HG03196 (cell line): ENCODE measurements around the gene DCN.

ENCODE experiments used
- ATAC-seq: cut with Tn5 transposase; IDR thresholded peaks from one replicate; pipeline ENCODE4 v1.9.1; 2021; ENCODE audit not compliant: unreplicated experiment

The DCN gene

DNA sequence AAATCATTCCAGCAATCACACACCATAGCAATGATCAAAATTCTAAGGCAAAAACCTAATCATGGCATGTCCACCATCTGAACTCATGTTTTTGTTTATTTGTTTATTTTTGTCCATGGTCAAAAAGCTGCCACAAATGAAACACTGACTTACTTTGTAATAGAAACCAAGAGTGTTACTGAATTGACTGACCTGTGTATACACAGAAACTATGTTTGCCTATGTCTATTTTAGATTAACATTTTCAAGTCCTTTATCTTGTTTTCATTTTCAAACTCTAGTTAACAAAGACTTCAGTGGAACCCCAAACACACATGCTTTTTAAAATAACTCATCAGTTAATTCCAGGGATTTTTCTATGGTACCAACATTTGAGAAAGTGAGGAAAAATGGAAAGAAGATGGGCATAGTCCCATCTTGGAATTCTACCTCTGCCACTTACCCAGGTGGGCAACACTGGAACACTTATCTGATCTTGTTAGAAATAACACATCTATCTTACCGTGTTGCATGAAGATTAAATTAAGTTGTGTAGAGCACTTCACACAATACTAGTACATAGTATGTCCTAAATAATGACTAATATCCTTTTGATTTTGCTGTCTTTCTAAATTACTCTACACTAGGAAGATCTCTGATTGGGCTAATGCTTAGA lies 77.7 kb downstream of the DCN start:
- no peak for ATAC-seq

DNA sequence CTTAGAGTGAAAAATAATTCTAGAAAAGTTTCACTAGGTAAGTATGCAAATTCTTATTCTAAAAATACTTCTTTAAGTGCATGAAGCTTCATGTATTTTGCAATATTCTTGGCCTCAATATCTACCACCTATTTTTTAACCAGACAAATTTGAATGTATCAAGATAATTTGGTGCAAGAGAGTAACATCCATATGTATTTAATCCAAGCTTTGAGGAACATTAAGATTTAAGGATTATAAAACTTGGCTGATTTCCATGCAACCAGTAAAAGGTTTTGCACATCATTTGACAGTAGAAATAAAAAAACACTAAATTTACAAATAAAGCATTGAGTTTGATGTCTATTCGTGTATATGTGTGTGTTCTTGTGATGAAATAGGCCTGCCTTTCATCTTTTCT lies 79.0 kb downstream of the DCN start:
- no peak for ATAC-seq

DNA sequence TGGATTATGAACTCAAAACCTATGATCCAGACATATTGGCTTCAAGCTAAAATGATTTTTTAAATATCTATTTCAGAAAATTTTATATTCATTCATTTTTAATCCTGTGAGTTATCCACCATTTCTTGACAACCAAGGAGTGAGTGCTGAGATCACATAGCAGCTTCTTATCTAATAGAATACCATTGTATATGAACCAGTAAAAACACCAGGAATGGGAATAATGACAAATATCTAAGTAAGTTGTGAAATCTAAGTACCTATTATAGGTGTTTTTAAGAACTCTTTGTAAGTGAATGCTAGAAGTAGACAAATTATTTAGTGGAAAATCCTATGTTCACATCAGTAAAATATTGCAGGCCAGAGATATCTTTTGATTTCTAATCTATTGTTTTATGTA lies 79.5 kb downstream of the DCN start:
- ATAC-seq: no peak

DNA sequence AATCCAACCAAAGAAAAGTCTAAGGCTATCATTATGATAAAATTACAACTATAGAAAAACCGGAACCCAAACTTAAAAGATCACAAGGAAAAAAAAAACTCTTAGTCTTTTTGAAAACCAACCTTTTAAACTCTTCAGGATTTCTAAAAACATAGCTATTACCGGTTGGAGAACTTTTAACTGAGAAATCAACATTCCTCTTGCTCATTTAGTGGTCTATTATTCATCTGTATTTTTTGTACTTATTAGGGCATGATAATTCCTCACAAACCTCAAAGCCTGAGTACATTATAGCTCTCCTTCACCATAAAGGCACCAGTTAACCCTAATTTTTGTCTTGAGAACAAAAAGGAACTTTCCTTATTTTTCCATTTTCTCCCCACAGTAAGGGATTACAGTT lies 81.7 kb downstream of the DCN start:
- ATAC-seq: no peak

DNA sequence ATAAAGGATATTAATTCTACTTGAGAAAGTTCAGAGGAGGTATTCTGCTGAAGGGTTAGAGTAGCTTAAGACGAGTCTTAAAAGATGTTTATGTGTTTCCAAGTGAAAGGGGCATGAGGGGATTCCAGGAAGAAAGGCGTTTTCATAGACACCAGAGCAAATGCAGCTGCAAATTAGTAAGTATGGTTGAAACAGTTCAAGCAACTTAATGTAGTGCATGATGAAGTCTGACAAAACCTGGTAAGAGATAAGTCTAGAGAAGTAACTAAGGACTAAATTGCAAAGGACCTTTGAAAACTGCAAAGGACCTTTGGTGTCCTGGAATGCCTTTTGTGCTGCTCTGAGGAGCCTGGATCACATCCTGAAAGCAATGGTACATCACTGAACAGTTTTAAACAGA lies 82.8 kb downstream of the DCN start:
- no peak for ATAC-seq

DNA sequence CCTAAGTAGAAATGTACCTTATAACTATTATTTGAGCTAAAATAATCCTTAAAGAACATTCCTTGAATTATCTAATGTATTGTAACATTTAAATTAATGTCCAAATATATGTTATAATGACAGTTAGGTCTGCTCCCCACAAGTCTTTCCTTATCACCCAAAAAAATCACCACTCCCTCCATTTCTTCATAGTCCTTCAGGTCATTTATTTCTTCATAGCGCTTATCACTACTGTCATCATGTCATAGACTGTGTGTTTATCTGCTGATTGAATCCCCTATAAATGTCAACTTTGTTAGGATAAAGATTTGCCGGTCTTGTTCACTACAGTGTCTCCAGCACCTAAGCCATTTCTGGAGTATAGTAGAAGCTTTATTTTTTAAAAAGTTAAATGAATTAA lies 83.3 kb downstream of the DCN start:
- no peak for ATAC-seq

DNA sequence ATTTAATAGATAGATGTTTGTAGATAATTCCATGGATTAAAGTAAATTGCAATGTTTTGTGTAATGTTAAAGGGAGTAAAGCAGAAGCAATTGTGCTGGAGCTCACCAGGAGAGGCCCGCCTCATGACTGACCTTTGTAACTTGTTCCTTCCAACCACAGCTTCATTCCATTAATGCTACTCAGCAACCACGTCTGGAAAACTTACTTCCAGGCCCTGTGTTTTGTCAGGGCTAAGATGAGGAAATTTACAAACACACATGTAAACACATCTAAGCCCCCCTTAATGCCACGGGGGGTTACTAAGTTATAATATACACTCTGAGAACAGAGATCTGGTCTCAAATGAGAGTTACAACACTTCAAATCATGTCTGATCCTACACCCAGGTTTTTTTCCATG lies 83.7 kb downstream of the DCN start:
- no peak for ATAC-seq

DNA sequence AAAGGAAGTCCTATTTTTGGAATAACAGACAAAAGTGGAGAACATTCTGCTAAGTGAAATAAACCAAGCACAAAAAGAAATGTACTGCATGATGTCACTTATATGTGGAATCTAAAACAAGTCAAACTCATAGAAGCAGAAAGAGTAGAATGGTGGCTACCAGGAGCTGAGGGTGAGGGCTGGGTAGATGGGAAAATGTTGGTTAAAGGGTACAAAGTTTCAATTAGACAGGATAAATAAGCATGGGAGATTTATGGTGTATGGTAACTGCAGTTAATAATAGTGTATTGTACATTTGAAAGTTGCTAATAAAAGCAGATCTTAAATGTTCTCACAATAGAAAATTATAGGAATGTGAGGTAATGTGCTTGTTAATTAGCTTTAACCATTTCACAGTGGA lies 84.2 kb downstream of the DCN start:
- ATAC-seq: no peak

DNA sequence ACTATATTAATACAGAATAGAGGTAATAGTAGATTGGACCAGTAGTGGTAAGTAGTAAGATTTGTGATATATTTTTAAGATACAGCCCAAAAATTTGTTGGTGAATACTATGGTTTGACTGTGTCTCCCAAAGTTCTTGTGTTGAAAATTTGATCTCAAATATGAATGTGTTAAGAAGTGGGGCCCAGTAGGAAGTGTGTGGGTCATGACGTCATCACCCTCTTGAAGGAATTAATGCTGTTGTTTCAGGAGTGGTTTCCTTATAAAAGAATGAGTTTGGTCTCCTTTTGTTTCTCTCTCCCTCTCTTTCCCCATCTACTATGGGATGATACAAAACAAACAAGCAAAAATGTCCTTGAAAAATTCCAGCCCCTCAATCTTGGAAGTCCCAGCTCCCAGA lies 87.7 kb downstream of the DCN start:
- no peak for ATAC-seq

DNA sequence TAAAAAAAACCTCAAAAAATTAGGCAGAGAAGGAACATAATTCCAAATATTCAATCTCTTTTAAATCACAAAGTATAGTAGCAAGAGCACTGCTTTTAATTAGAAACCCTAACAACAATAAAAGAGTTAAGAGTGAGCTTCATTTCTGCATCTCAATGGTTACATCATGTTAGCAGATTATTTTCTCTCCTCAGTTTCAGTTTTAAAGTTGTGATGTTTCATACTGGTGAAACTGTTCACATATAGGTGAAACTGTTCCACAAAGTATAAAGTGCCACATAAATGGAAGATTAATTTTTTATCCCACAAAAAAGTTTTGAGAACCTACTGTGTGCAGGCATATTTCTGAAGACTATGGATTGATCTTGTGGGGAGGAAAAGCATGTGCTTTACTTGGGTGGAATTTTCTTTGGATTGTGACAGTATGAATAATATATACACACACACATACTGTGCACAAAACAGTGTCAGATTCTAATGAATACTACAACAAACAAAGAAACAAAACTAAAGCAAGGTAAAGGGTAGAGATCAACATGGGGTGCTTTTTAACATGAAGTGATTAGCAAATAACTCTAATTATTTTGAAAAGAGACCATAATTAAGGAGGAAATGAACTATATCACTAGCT lies 88.5 kb downstream of the DCN start:
- ATAC-seq: no peak

DNA sequence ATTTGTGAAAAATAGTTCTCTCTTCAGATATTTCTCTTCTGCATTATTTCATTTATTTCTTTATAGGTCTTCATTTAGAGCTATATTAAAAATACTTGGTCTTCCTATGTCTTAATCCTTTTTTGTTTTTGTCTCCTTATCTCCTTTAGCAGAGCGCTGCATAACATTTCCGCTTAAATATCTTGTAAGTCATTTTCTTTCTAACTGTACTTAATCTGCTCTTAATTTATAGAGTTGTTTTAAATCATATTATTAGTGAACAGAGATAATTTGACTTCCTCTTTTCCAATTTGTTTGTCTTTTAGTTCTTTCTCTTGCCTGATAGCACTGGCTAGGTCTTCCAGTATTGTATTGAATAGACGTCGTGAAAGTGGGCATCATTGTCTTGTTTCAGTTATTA lies 89.3 kb downstream of the DCN start:
- no peak for ATAC-seq

DNA sequence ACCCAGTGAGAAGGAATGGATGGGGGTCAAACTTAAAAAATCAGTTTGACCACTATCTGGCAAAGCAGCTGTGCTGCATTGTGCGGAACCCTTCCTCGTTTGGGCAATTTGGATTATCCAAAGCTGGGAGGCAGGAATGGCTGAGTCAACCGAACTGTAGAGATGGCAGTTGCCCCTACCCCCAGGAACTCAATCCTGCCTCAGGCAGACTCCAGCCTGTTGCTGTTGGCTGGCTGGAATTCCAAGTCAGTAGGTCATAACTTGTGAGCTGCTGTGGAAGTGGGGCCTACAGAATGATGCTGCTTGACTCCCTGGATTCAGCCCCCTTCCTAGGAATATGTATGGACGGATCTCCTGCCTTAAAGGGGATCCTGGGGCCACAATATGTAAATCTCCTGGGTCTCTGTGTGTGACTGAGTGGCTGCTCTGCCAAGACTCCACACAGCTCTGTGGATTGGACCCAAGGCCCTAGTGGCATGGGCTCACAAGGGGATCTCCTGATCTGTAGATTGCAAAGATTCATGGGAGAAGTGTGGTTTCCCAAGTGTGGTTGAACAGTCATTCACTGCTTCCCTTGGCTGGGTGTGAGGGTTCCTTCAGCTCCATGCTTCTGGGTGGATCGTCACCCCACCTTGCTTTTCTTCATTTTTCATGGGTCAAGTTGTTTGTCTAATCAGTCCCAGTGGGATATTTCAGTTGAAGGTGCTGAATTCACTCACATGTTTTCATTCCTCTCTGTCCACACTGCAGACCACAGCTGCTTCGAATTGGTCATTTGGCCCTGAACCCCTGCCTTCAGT lies 90.5 kb downstream of the DCN start:
- ATAC-seq: no peak
